H9 (cell line): Measurements from ENCODE around the gene ZNF576. TPM values are rescaled to one million over a fixed set of nuclear protein-coding genes. Genes with fewer than 3 reads are reported as not detected.

ENCODE experiments used
- DNase-seq: peaks from one replicate; pipeline ENCODE4 v3.0.0-alpha.2; 2017
- H2AFZ ChIP-seq: one replicate; pipeline ENCODE4 v1.6.1; 2013; ENCODE audit warnings: mild to moderate bottlenecking, low read length, control low read depth, moderate library complexity
- H2AK5ac ChIP-seq: 2 replicates; pipeline ENCODE4 v1.6.1; 2013; ENCODE audit warnings: low read length, control low read depth, mixed read lengths; ENCODE audit not compliant: insufficient read length
- H2BK120ac ChIP-seq: one replicate; pipeline ENCODE4 v1.6.1; 2013; ENCODE audit warnings: low read depth, mild to moderate bottlenecking, low read length, control low read depth, inconsistent platforms; ENCODE audit not compliant: poor library complexity, severe bottlenecking
- H2BK12ac ChIP-seq: 2 replicates; pipeline ENCODE4 v1.6.1; 2013; ENCODE audit warnings: low read length, control low read depth, mixed read lengths, low read depth; ENCODE audit not compliant: insufficient read length
- H2BK15ac ChIP-seq: 2 replicates; pipeline ENCODE4 v1.6.1; 2013; ENCODE audit warnings: low read depth, low read length, control low read depth
- H2BK20ac ChIP-seq: one replicate; pipeline ENCODE4 v1.6.1; 2013; ENCODE audit warnings: low read depth, mild to moderate bottlenecking, low read length, control low read depth, inconsistent platforms; ENCODE audit not compliant: poor library complexity, severe bottlenecking
- H2BK5ac ChIP-seq: 2 replicates; pipeline ENCODE4 v1.6.1; 2013; ENCODE audit warnings: low read length, control low read depth, mixed read lengths; ENCODE audit not compliant: insufficient read length
- H3K14ac ChIP-seq: 2 replicates; pipeline ENCODE4 v1.6.1; 2013; ENCODE audit warnings: low read length, control low read depth; ENCODE audit not compliant: insufficient read depth
- H3K18ac ChIP-seq: 2 replicates; pipeline ENCODE4 v1.6.1; 2013; ENCODE audit warnings: low read depth, mild to moderate bottlenecking, mixed read lengths, low read length, control low read depth; ENCODE audit not compliant: insufficient read length
- H3K23ac ChIP-seq: 2 replicates; pipeline ENCODE4 v1.6.1; 2013; ENCODE audit warnings: low read length, control low read depth, mixed read lengths, low read depth; ENCODE audit not compliant: insufficient read length
- H3K23me2 ChIP-seq: 2 replicates; pipeline ENCODE4 v1.6.1; 2013; ENCODE audit warnings: low read depth, mild to moderate bottlenecking, mixed read lengths, low read length, control low read depth; ENCODE audit not compliant: insufficient read length, poor library complexity, severe bottlenecking
- H3K27ac ChIP-seq: 2 replicates; pipeline ENCODE4 v1.5.1; 2013; ENCODE audit warnings: low read length, control low read depth, mixed read lengths, low read depth; ENCODE audit not compliant: insufficient read length
- H3K27me3 ChIP-seq: 2 replicates; pipeline ENCODE4 v1.6.1; 2013; ENCODE audit warnings: low read length, control low read depth, inconsistent platforms; ENCODE audit not compliant: insufficient read depth
- H3K4ac ChIP-seq: 2 replicates; pipeline ENCODE4 v1.6.1; 2013; ENCODE audit warnings: low read depth, mild to moderate bottlenecking, control low read depth, inconsistent platforms, low read length, moderate library complexity
- H3K4me1 ChIP-seq: 2 replicates; pipeline ENCODE4 v1.6.1; 2013; ENCODE audit warnings: low read length, control low read depth, inconsistent platforms; ENCODE audit not compliant: insufficient read depth
- H3K4me2 ChIP-seq: 2 replicates; pipeline ENCODE4 v1.6.1; 2013; ENCODE audit warnings: low read length, control low read depth, mixed read lengths; ENCODE audit not compliant: insufficient read length, insufficient read depth
- H3K56ac ChIP-seq: 2 replicates; pipeline ENCODE4 v1.6.1; 2013; ENCODE audit warnings: low read depth, mild to moderate bottlenecking, mixed read lengths, low read length, control low read depth; ENCODE audit not compliant: insufficient read length
- H3K79me1 ChIP-seq: 2 replicates; pipeline ENCODE4 v1.6.1; 2013; ENCODE audit warnings: low read depth, mild to moderate bottlenecking, moderate library complexity, low read length, control low read depth, inconsistent platforms; ENCODE audit not compliant: insufficient read depth, poor library complexity, severe bottlenecking
- H3K79me2 ChIP-seq: 2 replicates; pipeline ENCODE4 v1.6.1; 2013; ENCODE audit warnings: low read length, control low read depth, inconsistent platforms; ENCODE audit not compliant: insufficient read depth
- H3K9ac ChIP-seq: 2 replicates; pipeline ENCODE4 v1.6.1; 2013; ENCODE audit warnings: low read length, control low read depth, mixed read lengths; ENCODE audit not compliant: insufficient read length; ENCODE audit errors: extremely low read depth
- H3K9me3 ChIP-seq: one replicate; pipeline ENCODE4 v1.6.1; 2013; ENCODE audit warnings: low read depth, low read length, inconsistent platforms; ENCODE audit not compliant: control insufficient read depth
- H3T11ph ChIP-seq: one replicate; pipeline ENCODE4 v1.6.1; 2013; ENCODE audit warnings: mild to moderate bottlenecking, low read length, control low read depth, inconsistent platforms
- H4K20me1 ChIP-seq: one replicate; pipeline ENCODE4 v1.6.1; 2013; ENCODE audit not compliant: control insufficient read depth, insufficient read length, insufficient read depth
- H4K5ac ChIP-seq: 2 replicates; pipeline ENCODE4 v1.6.1; 2013; ENCODE audit warnings: low read depth, mild to moderate bottlenecking, mixed read lengths, low read length, control low read depth; ENCODE audit not compliant: insufficient read length
- H4K8ac ChIP-seq: replicated peaks from 2 replicates; pipeline ENCODE4 v1.6.1; 2013; ENCODE audit warnings: low read length, control low read depth, mixed read lengths, low read depth; ENCODE audit not compliant: insufficient read length
- H4K91ac ChIP-seq: 2 replicates; pipeline ENCODE4 v1.6.1; 2013; ENCODE audit warnings: low read depth, mild to moderate bottlenecking, moderate library complexity, mixed read lengths, low read length, control low read depth; ENCODE audit not compliant: insufficient read length
- H3K27ac Mint-ChIP-seq, 3 experiments: 2 replicates in 2 of 3; 3 replicates in 1 of 3; pipeline ENCODE4 v1.8.0; 2020 to 2021; ENCODE audit warnings: mixed read lengths in 3 of 3, mild to moderate bottlenecking in 1 of 3, moderate library complexity in 1 of 3
- H3K27me3 Mint-ChIP-seq: 2 replicates; pipeline ENCODE4 v1.8.0; 2021; ENCODE audit warnings: low read depth, mild to moderate bottlenecking, moderate library complexity, mixed read lengths
- H3K36me3 Mint-ChIP-seq, 3 experiments: 2 replicates in 2 of 3; 3 replicates in 1 of 3; pipeline ENCODE4 v1.8.0; 2020 to 2021; ENCODE audit warnings: low read depth in 3 of 3, mixed read lengths in 3 of 3; ENCODE audit not compliant: insufficient read depth in 1 of 3
- H3K4me1 Mint-ChIP-seq, 2 experiments: 2 replicates each; pipeline ENCODE4 v1.8.0; 2020; ENCODE audit warnings: mixed read lengths in 2 of 2
- H3K4me3 Mint-ChIP-seq, 2 experiments: 2 replicates in 1 of 2; 3 replicates in 1 of 2; pipeline ENCODE4 v1.8.0; 2020 to 2021; ENCODE audit warnings: mild to moderate bottlenecking in 2 of 2, mixed read lengths in 2 of 2, moderate library complexity in 1 of 2
- H3K9me3 Mint-ChIP-seq, 2 experiments: 2 replicates in 1 of 2; 3 replicates in 1 of 2; pipeline ENCODE4 v1.8.0; 2020; ENCODE audit warnings: mild to moderate bottlenecking in 2 of 2, mixed read lengths in 2 of 2, moderate library complexity in 1 of 2
- WGBS: extraction: QIAGEN DNeasy Blood & Tissue Kit; methylation state at CpG from one replicate; pipeline ENCODE4 v1.1.7; 2013; ENCODE audit warnings: missing lambda C conversion rate, low lambda C conversion rate, mixed read lengths; ENCODE audit not compliant: insufficient read length; ENCODE audit errors: extremely low coverage; 5-methylcytosine and 5-hydroxymethylcytosine counted together
- total RNA-seq: library from RNA; stranded (reverse); gene quantifications from 2 replicates; pipeline ENCODE4 v1.2.1, GENCODE V29; 2021
- TF ChIP-seq, protein P1 (sequence below): fragments of 200-600 bp; sonication (generic); conservative IDR thresholded peaks from 3 replicates; pipeline ENCODE4 v1.8.0; 2021; ENCODE audit warnings: antibody characterized with exemption, mild to moderate bottlenecking

The ZNF576 gene
- total RNA-seq, 1 experiment from 2014 or later, result 19.7 TPM

DNA sequence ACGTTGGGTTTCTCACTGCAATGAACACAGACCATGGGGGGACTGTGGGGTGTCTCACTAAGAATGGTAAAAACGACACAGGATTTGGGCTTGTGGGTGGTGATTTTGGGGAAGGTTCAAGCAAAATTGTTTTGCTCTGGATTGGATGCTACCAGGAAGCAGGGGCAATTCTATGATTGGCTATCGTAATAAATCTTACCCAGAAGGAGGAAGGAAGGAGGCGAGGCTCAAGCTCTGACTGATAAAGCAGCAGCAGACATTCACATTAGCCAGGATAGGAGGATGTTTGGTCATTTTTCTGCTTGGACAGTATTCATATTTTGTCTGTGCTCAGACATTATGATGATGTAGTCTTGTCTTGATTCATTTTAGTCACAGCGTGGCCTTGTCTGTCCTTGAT, 1.5 kb downstream of the ZNF576 start:
- TF ChIP-seq, protein P1, sequence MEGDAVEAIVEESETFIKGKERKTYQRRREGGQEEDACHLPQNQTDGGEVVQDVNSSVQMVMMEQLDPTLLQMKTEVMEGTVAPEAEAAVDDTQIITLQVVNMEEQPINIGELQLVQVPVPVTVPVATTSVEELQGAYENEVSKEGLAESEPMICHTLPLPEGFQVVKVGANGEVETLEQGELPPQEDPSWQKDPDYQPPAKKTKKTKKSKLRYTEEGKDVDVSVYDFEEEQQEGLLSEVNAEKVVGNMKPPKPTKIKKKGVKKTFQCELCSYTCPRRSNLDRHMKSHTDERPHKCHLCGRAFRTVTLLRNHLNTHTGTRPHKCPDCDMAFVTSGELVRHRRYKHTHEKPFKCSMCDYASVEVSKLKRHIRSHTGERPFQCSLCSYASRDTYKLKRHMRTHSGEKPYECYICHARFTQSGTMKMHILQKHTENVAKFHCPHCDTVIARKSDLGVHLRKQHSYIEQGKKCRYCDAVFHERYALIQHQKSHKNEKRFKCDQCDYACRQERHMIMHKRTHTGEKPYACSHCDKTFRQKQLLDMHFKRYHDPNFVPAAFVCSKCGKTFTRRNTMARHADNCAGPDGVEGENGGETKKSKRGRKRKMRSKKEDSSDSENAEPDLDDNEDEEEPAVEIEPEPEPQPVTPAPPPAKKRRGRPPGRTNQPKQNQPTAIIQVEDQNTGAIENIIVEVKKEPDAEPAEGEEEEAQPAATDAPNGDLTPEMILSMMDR, result no peak
- Mint-ChIP-seq H3K36me3 (peaks cover 10 to 38% (median 27%) of the 10 kb centered on the region in 3 experiments), H3K27me3 (no peaks in the 10 kb centered on the region), H3K4me3 (peak overlapping the region; percentile 92 to 95), H3K27ac (peak overlapping the region in 1 of 3 experiments; percentile 59; a peak in 2 of 7 replicates), H3K4me1 (peaks cover 18 to 25% of the 10 kb centered on the region in 2 experiments), H3K9me3 (no peaks in the 10 kb centered on the region; a peak in 1 of 5 replicates)
- Histone ChIP-seq H3K4me2 (peak overlapping the region; percentile 98), H2BK12ac (no peak overlapping the region), H3K27ac (no peak overlapping the region), H3K18ac (no peak overlapping the region), H2BK15ac (no peak overlapping the region), H2BK120ac (no peak overlapping the region), H4K91ac (no peak overlapping the region), H3K14ac (no peak overlapping the region), H2BK20ac (no peak overlapping the region), H3T11ph (no peak overlapping the region), H3K79me1 (no peaks in the 10 kb centered on the region), H3K23me2 (peaks cover 20% of the 10 kb centered on the region), H3K4me1 (0 out of 2 replicates have a peak, but pooled peaks cover 3% of the 10 kb centered on the region), H3K79me2 (peaks cover 4% of the 10 kb centered on the region; the same call in 1 of the 2 replicates), H3K9me3 (no peaks in the 10 kb centered on the region), H2AFZ (no peak overlapping the region), H2BK5ac (no peak overlapping the region), H3K23ac (no peak overlapping the region), H3K56ac (no peak overlapping the region), H3K9ac (no peak overlapping the region), H4K20me1 (no peaks in the 10 kb centered on the region), H4K5ac (no peak overlapping the region), H3K4ac (no peak overlapping the region), H4K8ac (no peak overlapping the region), H2AK5ac (no peak overlapping the region), H3K27me3 (no peaks in the 10 kb centered on the region)
- WGBS, result no CpG with 5 or more reads among the region's 5 CpGs
- no peak for DNase-seq
